ENCODE measurements around the gene NXPE4.

GRCh38 chr11:114623720-114624119 is 28.1 kb upstream of the NXPE4 start:
- TF ChIP-seq POLR2AphosphoS5 (IDR thresholded peaks at IDR 0.05; ENCODE audit: low read depth, low read length) = no peak; the same call in 1 of the 2 replicates
- no peak for TF ChIP-seq POLR2A (IDR thresholded peaks at IDR 0.05; ENCODE audit: low read depth, low read length)
